ENCODE results near the gene HCFC1R1. TPM values are rescaled to one million over a fixed set of nuclear protein-coding genes. Genes with fewer than 3 reads are reported as not detected.

HCFC1R1 gene
- total and polyA plus RNA-seq, 12 donors = 29.7 to 609 (median 63.5) TPM

DNA sequence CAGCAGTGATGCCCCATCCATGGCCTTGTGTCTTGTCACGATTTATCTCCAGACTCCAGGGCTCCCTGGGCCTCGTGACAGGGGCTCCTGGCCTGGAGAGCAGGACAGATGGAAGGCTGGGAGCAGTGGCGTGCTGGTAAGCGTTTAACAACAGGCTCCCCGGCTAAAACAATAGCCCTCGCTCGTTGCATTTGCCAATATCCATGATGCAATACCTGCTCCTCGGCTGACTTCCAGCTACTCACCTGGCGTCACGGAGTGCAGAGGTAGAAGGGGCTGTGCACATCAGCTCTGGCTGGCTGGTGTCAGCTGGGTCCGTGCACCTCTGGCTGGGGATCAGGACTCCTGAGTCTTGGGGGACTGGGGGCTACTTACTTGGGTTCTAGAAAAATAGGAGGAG is 14.5 kb upstream of the HCFC1R1 start:
- WGBS, 4 donors = 25 to 40% (median 35%) methylated on average over 4 to 11 of the region's 11 CpGs
- Histone ChIP-seq H3K36me3 (replicated peaks in 1 of 2) (no peaks in the 10 kb centered on the region), H3K27me3 (peaks cover 68% of the 10 kb centered on the region), H3K4me3 (no peak overlapping the region), H3K9me3 (replicated peaks in 1 of 3) (no peaks in the 10 kb centered on the region), H3K4me1 (replicated peaks in 1 of 2) (no peaks in the 10 kb centered on the region), H3K27ac (no peak overlapping the region)
- intact Hi-C loops (cut with DNase I) = no loop called here
- DNase-seq = no peak
- no peak for TF ChIP-seq POLR2A (IDR thresholded peaks at IDR 0.05)
- TF ChIP-seq, protein P1, sequence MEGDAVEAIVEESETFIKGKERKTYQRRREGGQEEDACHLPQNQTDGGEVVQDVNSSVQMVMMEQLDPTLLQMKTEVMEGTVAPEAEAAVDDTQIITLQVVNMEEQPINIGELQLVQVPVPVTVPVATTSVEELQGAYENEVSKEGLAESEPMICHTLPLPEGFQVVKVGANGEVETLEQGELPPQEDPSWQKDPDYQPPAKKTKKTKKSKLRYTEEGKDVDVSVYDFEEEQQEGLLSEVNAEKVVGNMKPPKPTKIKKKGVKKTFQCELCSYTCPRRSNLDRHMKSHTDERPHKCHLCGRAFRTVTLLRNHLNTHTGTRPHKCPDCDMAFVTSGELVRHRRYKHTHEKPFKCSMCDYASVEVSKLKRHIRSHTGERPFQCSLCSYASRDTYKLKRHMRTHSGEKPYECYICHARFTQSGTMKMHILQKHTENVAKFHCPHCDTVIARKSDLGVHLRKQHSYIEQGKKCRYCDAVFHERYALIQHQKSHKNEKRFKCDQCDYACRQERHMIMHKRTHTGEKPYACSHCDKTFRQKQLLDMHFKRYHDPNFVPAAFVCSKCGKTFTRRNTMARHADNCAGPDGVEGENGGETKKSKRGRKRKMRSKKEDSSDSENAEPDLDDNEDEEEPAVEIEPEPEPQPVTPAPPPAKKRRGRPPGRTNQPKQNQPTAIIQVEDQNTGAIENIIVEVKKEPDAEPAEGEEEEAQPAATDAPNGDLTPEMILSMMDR (IDR thresholded peaks at IDR 0.05) = no peak

DNA sequence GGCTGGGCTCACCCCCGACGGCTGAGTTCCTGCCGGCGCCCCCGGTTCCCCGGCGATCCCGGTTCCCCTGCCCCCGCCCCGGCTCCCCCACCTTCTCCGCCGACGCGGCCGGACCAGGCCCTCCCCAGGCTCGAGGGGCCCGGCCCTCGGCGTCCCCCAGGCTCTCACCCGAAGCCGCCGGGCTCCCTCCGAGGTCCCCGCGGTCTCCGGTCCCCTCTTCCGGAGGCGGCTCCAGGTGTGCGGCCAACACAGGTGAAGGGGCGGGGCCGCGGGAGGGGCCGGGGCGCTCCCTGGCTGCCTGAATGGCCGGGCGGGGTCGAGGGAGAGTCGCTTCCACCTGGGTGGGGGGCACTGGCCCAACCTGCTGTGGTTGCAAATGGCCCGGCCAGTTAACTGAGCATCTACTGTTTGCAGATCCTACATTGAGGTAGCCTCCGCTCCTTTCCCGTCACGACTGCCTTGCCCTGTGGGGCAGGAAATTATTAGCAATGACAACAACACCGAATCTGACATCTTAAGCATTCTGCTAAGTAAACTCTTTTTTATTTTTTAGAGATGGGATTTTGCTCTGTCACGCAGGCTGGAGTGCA is 13.1 kb upstream of the HCFC1R1 start, which contains the start of gene BICDL2:
Gene BICDL2 (minus strand): TSS at position 219 of the 590 bp plus-strand sequence. CDS start 1,448 bp downstream, outside the sequence.
- peaks cover 54% of the 10 kb centered on the region for H3K27me3 ChIP-seq
- no peak for DNase-seq
- intact Hi-C loops (cut with DNase I) = no loop called here
- TF ChIP-seq POLR2A (IDR thresholded peaks at IDR 0.05) = no peak
- TF ChIP-seq, protein P1 (IDR thresholded peaks at IDR 0.05) = no peak
- no peak within 1 kb of the TSS for H3K4me3 ChIP-seq
- no peak within 1 kb of the TSS for H3K27ac ChIP-seq
- no peaks in the 10 kb centered on the region for H3K36me3 ChIP-seq (replicated peaks in 1 of 2)
- no peaks in the 10 kb centered on the region for H3K9me3 ChIP-seq (replicated peaks in 1 of 3)
- WGBS, 4 donors = 7 to 56% (median 20%) methylated on average over 6 to 43 of the region's 44 CpGs
- H3K4me1 ChIP-seq (replicated peaks in 1 of 2) = no peaks in the 10 kb centered on the region

DNA sequence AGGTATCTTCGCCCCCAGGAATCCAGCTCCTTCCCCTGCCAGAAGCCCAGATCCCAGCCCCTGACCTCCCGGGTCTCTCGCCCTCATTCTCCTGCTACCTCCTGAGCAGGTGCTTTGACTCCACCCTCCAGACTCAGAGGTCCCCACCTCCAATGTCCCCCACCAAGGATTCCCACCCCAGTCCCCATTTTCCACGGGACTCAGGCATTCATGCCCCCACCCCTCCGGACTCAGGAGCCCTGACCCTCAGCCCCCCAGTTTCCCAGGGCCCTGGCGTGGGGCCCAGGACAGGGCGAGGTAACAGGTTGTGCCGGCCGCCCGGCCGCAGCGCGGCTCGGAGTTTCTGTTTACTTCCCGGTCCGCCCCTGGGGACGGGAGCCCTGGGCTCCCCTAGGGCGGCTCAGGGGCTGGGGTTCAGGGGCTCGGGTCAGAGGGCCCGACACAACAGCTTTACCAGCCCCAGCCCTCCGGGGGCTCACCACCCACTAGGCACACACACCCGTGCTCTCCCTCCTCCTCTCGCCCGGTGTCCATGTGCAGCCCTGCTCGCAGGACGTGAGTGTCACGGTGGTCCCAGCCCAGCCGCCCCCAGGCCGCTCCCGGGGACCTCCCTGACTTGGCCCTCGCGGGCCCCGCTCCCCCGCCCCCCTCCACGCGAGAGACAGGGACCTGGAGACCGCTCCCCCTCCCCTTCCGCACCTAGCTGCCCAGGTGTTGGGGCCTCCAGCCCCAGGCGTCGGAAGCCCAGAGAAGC is 12.4 kb upstream of the HCFC1R1 start:
- intact Hi-C loops (cut with DNase I) = no loop called here
- no peak for TF ChIP-seq POLR2A (IDR thresholded peaks at IDR 0.05)
- TF ChIP-seq, protein P1 (IDR thresholded peaks at IDR 0.05) = no peak

DNA sequence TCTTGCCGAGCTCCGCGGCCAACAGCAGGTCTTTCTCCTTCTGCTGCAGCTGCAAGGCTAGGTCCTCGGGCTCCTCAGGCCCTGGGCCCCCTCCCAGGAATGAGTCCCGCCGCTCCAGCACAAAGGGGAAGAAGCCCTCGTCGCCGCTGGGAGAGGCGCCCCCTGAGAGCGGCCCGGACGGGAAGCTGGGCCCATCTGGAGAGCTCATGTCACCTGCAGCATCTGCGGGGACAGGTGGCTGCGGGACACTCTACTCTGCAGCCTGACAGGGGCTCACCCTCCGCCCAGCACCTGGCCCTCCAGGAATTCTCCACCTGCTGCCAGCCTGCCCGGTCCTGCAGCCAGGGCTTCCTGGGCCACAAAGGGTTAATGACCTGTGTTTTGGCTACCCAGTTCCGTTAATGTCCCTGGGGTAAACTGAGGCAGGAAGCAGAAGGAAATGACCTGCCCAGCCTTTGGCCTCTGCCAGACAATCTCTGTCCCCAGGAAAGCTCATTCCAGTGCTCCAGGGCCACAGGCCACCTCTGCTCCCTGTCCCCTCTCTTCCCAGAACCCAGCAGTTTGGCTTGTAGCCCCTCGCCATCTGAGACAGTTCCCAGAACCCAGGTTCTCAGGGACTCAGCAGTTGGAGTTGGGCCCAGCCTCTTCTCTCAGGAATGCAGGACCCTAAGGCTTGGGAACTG is 11.7 kb upstream of the HCFC1R1 start:
- peak in 1 of 7 donors; percentile 15 for DNase-seq
- WGBS, 4 donors = 25 to 40% (median 34%) methylated on average over 6 to 19 of the region's 19 CpGs
- Histone ChIP-seq H3K27me3 (peaks cover 59% of the 10 kb centered on the region), H3K4me3 (no peak overlapping the region), H3K4me1 (replicated peaks in 1 of 2) (no peaks in the 10 kb centered on the region), H3K9me3 (replicated peaks in 1 of 3) (no peaks in the 10 kb centered on the region), H3K36me3 (replicated peaks in 1 of 2) (no peaks in the 10 kb centered on the region), H3K27ac (no peak overlapping the region)
- TF ChIP-seq POLR2A (IDR thresholded peaks at IDR 0.05) = no peak
- TF ChIP-seq, protein P1 (IDR thresholded peaks at IDR 0.05) = no peak
- intact Hi-C loops (cut with DNase I) = no loop called here

More for the DNA sequence above, 12.4 kb upstream of the HCFC1R1 start:
- DNase-seq = peak in 1 of 7 donors; percentile 15
- H3K27me3 ChIP-seq = peaks cover 53% of the 10 kb centered on the region
- H3K36me3 ChIP-seq (replicated peaks in 1 of 2) = no peaks in the 10 kb centered on the region
- no peak overlapping the region for H3K27ac ChIP-seq
- no peaks in the 10 kb centered on the region for H3K9me3 ChIP-seq (replicated peaks in 1 of 3)
- H3K4me1 ChIP-seq (replicated peaks in 1 of 2) = no peaks in the 10 kb centered on the region
- WGBS, 4 donors = 0 to 14% (median 3%) methylated on average over 2 to 40 of the region's 40 CpGs
- no peak overlapping the region for H3K4me3 ChIP-seq

Measured in adrenal gland (tissue), 12 donors.